ENCODE results near the gene MAP3K20.

The MAP3K20 gene

DNA sequence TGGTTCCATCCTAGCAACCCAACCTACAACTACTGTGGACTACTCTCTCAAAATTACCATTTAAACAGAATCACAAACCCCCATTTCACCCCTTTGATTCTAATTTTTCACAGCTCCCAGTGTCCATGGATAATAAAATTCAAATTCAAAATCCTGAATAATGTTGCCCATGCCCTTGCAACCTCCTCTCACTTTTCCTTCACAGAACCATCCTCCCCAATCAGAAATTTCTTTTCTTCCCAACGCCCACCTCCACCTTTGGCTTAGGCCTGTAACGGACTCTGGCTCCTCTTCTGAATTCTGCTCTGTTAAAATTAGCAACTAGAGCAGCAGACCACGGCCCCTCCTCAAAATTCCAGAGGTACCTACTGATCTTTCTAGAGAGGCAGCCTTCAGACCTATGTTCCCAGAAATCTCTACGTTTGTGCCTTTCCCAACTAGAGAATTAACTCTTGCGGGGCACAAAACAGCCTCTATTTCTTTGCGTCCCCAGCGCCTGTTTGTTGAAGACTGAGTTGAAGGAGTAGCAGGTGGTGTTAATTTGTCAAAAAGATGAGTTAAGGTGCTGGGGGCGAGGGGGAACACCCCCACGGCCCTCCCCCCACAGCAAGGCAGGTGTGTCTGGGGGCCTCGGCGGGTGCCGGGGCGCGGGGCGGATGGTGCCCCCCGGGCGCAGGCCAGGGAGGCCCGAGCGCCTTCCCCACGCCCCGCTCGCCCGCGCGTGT is 428 bp upstream of the MAP3K20 start:
- TF ChIP-seq, protein P1, sequence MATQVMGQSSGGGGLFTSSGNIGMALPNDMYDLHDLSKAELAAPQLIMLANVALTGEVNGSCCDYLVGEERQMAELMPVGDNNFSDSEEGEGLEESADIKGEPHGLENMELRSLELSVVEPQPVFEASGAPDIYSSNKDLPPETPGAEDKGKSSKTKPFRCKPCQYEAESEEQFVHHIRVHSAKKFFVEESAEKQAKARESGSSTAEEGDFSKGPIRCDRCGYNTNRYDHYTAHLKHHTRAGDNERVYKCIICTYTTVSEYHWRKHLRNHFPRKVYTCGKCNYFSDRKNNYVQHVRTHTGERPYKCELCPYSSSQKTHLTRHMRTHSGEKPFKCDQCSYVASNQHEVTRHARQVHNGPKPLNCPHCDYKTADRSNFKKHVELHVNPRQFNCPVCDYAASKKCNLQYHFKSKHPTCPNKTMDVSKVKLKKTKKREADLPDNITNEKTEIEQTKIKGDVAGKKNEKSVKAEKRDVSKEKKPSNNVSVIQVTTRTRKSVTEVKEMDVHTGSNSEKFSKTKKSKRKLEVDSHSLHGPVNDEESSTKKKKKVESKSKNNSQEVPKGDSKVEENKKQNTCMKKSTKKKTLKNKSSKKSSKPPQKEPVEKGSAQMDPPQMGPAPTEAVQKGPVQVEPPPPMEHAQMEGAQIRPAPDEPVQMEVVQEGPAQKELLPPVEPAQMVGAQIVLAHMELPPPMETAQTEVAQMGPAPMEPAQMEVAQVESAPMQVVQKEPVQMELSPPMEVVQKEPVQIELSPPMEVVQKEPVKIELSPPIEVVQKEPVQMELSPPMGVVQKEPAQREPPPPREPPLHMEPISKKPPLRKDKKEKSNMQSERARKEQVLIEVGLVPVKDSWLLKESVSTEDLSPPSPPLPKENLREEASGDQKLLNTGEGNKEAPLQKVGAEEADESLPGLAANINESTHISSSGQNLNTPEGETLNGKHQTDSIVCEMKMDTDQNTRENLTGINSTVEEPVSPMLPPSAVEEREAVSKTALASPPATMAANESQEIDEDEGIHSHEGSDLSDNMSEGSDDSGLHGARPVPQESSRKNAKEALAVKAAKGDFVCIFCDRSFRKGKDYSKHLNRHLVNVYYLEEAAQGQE (IDR thresholded peaks at IDR 0.05; ENCODE audit: insufficient read depth in 1 of 2, low read depth in 2 of 2, low read length in 2 of 2), result no peak
- TF ChIP-seq SIN3A (IDR thresholded peaks at IDR 0.05; ENCODE audit: borderline replicate concordance, insufficient read depth, low read length) (no peak), FOXP2 (optimal IDR thresholded peaks at IDR 0.05; ENCODE audit: borderline replicate concordance, extremely low read depth, extremely low read length, insufficient read depth) (no peak), POLR2AphosphoS5 (IDR thresholded peaks at IDR 0.05; ENCODE audit: low read depth, low read length) (no peak), TAF1 (IDR thresholded peaks at IDR 0.05; ENCODE audit: borderline replicate concordance, insufficient read depth, low read length) (no peak)

DNA sequence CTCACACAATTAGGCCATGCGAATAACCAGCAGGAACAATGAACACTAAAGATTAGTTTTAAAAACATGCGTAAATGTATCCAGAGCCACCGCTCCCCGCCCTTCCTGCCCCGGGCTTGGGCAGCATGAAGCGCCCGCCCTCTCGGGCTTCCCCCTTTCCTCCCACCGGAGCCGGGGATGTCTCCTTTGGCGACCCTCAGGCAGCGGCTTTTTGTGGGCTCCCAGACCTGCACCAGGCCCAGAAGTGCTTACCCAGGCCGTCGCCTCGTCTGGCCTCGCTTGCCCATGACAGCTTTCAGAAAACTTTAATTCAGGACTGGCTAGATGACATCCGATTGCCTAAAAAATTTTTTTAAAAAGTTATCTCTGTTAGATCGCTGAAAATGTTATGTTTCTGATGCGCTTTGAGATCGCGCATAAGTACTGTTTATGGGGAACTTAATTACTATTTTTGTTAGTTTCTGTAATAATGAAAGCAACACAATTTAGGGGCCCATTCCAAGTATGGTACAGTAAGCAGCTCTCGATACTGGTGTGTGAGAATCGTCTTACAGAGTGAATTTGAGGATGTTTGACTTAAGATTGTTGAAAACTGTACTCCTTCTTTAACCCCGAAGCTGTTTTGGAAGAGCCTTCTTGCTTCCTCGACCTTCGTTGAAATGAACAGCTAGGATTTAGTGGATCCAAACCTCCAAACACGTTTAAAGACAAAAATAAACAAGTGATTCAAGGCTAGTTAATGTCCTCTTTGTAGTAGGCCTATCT is 1.1 kb downstream of the MAP3K20 start:
- TF ChIP-seq POLR2AphosphoS5 (IDR thresholded peaks at IDR 0.05; ENCODE audit: low read depth, low read length) (no peak), FOXP2 (optimal IDR thresholded peaks at IDR 0.05; ENCODE audit: borderline replicate concordance, extremely low read depth, extremely low read length, insufficient read depth) (no peak), TAF1 (IDR thresholded peaks at IDR 0.05; ENCODE audit: borderline replicate concordance, insufficient read depth, low read length) (no peak), SIN3A (IDR thresholded peaks at IDR 0.05; ENCODE audit: borderline replicate concordance, insufficient read depth, low read length) (no peak)
- TF ChIP-seq, protein P1 (IDR thresholded peaks at IDR 0.05; ENCODE audit: insufficient read depth in 1 of 2, low read depth in 2 of 2, low read length in 2 of 2), result no peak

DNA sequence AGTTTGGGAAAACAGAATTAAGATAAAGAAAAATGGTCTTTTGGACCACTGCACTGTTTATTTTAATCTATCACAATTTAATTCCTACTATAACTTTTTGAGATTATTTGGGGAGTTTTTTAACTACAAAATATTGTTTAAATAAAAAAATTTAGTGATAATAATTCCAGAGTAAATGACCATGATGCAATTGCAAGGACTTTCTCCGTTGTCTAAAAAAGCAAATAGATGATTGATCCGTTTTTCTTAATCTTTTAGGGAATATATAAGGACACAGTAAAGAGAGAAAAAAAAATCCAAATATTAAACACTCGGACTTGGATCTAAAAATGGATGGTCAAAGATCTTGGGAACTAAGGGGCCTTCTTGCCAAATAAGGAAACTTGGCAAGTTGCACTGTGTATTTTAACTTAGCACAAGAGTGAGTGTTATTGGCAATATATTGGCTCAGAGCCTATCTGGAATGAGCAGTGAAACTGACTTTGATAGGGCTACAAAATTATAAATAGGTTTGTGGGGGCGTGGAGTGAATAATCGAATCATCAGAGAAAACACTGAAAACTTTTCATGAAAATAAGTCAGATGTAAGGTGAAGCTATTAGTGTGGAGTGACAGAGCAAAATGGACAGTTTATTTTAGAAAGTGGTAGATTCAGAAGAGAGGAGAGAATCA is 2.0 kb downstream of the MAP3K20 start:
- TF ChIP-seq POLR2AphosphoS5 (IDR thresholded peaks at IDR 0.05; ENCODE audit: low read depth, low read length) (no peak), SIN3A (IDR thresholded peaks at IDR 0.05; ENCODE audit: borderline replicate concordance, insufficient read depth, low read length) (peak; percentile 55; the same call in 1 of the 2 replicates)

DNA sequence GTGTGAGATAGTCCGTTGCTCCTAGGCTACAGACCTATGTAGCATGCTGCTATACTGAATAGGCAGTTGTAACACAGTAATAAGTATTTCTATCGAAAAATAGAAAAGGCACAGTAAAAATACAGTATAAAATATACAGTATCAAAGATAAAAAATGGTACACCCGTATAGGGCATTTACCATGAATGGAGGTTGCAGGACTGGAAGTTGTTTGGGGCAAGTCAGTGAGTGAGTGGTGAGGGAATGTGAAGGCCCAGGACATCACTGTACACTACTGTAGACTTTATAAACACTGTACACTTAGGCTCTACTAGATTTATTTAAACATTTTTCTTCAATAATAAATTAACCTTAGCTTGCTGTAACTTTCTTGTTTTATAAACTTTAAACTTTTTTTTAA is 3.5 kb downstream of the MAP3K20 start:
- TF ChIP-seq POLR2AphosphoS5 (IDR thresholded peaks at IDR 0.05; ENCODE audit: low read depth, low read length) (no peak), TAF1 (IDR thresholded peaks at IDR 0.05; ENCODE audit: borderline replicate concordance, insufficient read depth, low read length) (no peak), SIN3A (IDR thresholded peaks at IDR 0.05; ENCODE audit: borderline replicate concordance, insufficient read depth, low read length) (no peak), FOXP2 (optimal IDR thresholded peaks at IDR 0.05; ENCODE audit: borderline replicate concordance, extremely low read depth, extremely low read length, insufficient read depth) (no peak)
- TF ChIP-seq, protein P1 (IDR thresholded peaks at IDR 0.05; ENCODE audit: insufficient read depth in 1 of 2, low read depth in 2 of 2, low read length in 2 of 2), result no peak

DNA sequence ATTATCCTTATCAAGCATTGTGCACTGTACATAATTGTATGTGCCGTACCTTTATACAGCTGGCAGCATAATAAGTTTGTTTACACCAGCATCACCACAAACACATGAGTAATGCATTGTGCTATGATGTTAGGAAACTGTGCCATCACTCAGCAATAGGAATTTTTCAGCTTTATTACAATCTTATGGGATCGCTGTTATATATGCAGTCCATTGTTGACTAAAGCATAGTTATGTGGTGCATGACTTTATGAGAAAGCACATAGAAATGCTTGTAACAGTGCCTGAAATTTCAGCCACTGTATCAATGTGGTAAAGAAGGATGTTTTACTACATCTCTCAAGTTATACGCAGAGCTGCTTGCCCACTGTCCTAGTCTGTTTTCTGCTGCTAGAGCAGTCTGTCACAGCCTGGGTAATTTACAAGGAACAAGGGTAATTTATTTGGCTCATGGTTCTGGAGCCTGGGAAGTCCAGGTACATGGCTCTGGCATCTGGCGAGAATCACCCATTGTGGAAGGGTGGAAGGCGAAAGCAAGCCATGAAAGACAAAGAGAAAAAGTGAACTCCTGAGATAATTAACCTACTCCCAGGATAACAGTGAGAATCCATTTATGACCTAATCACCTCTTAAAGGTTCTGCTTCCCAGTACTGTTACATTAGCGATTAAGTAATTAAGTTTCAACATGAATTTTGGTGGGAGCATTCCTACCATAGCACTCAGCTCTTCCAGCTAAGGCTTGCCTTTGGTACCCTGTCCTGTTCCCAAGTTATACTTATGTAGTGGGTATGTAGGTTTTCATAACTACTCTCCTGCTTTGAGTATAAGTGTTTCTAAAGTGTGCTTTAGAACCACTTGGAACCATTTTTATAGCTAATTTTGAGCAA is 4.6 kb downstream of the MAP3K20 start:
- TF ChIP-seq POLR2AphosphoS5 (IDR thresholded peaks at IDR 0.05; ENCODE audit: low read depth, low read length), result no peak
- no peak for TF ChIP-seq SIN3A (IDR thresholded peaks at IDR 0.05; ENCODE audit: borderline replicate concordance, insufficient read depth, low read length)
- TF ChIP-seq, protein P1 (IDR thresholded peaks at IDR 0.05; ENCODE audit: insufficient read depth in 1 of 2, low read depth in 2 of 2, low read length in 2 of 2), result no peak
- TF ChIP-seq FOXP2 (optimal IDR thresholded peaks at IDR 0.05; ENCODE audit: borderline replicate concordance, extremely low read depth, extremely low read length, insufficient read depth), result no peak
- no peak for TF ChIP-seq TAF1 (IDR thresholded peaks at IDR 0.05; ENCODE audit: borderline replicate concordance, insufficient read depth, low read length)

Measured in PFSK-1 (cell line).